HG02571 (cell line): ENCODE results near the gene CCDC74B.
"Not testable (repeated sequence)": the region's sequence is repeated elsewhere in the genome, so short reads cannot be mapped to it uniquely, and the experiment has no call there.

Source experiments
- ATAC-seq: cut with Tn5 transposase; IDR thresholded peaks from one replicate; pipeline ENCODE4 v1.9.1; 2021; ENCODE audit warnings: mild to moderate bottlenecking, moderate library complexity; ENCODE audit not compliant: unreplicated experiment

Gene CCDC74B

DNA sequence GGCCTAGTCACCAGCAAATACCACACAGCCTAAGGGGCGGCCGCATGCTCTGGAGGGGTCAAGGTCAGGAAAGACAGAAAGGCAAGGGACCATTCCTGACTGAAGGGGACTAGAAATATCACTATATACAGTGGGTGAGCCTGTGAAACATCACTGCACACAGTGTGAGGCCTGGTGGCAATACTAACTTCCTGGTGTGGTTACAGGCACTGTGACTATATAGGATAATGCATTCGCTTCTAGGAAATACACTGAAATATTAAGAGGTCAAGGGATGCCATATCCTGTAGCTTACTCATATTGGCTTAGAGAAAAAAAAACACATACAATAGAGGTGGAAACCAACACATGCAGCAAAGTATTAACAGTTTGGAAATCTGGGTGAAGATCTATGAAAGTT lies 24.3 kb upstream of the CCDC74B start:
- not testable (repeated sequence) for ATAC-seq

DNA sequence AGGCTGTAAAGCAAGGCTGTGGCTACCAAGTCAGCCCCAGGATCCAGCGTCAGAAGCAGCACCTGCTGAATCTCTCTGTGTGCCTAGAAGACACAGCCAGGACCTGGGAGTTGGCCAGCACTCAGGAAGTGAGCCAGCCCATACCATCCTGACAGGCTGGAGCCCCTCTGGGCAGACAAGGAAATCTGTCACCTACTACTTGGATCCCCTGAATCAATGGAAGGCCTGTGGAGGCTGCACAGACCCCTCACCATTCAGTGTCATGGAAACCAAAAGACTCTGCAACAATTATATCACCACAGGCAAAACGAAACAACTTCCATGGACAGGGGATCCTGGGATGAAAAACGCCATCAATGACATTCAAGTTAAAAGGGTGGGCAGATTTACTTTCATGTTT lies 21.7 kb upstream of the CCDC74B start:
- not testable (repeated sequence) for ATAC-seq

DNA sequence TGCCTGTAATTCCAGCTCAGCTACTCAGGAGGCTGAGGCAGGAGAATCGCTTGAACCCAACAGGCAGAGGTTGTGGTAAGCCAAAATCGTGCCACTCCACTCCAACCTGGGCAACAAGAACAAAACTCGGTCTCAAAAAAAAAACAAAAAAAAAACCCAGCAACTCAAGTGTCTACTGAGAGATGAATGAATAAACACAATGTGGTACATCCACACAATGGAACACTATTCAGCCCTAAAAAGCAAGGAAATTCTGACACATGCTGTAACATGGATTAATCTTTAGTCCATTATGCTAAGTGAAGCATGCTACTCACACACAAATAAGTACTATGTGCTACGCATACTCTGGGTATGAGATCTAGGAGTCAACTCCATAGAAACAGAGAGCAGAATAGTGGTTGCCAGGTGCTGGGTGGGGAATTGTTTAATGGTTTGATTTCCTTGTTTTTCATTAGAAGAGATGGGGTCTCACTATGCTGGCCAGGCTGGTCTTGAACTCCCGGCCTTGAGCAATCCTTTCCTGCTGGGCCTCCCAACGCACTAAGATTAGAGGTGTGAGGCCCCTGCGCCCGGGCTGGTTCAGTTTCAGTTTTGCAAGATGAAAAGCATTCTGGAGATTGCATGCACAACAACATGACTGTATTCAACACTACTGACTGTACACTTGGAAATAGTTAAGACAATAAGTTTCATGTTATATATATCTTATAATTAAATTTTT lies 20.5 kb upstream of the CCDC74B start:
- no peak for ATAC-seq

DNA sequence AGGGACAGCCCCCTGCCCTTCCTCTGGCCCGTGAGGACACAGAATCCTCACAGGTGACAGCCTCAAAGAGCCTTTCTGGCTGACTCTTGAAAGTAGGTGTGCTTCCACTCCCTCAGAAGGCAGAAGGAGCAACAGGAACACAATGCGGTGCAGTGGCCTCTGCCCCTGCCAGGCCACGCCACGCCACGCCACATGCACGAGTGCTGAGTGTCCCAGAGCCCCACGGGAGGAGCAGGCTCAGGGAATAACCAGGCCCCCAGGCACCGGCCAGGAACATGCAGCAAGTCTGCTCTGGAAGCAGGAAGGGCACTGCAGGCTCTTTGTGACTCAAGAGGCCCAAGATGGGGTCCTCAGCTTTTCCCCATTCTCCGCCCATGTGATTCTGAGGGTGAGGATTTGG lies 18.1 kb upstream of the CCDC74B start:
- ATAC-seq: no peak

DNA sequence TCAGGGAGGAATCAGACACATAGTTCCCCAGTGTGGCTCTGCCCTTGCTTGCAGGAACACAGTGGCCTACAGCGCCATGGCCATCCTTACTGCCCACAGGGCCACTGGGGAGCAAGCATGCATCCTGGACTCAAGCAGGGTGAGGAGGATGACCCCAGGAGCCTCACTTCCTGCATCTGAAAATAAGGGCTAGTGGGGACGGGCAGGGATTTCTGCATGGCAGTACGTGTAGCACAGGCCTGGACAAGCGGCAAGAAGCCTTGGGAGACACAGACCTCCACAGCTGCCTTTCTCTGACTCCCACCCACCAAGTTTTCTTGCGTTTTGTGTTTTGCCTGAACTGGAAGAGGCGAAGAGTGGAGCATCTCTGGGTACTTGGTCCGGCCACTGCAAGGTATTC lies 17.6 kb upstream of the CCDC74B start:
- ATAC-seq: not testable (repeated sequence)

DNA sequence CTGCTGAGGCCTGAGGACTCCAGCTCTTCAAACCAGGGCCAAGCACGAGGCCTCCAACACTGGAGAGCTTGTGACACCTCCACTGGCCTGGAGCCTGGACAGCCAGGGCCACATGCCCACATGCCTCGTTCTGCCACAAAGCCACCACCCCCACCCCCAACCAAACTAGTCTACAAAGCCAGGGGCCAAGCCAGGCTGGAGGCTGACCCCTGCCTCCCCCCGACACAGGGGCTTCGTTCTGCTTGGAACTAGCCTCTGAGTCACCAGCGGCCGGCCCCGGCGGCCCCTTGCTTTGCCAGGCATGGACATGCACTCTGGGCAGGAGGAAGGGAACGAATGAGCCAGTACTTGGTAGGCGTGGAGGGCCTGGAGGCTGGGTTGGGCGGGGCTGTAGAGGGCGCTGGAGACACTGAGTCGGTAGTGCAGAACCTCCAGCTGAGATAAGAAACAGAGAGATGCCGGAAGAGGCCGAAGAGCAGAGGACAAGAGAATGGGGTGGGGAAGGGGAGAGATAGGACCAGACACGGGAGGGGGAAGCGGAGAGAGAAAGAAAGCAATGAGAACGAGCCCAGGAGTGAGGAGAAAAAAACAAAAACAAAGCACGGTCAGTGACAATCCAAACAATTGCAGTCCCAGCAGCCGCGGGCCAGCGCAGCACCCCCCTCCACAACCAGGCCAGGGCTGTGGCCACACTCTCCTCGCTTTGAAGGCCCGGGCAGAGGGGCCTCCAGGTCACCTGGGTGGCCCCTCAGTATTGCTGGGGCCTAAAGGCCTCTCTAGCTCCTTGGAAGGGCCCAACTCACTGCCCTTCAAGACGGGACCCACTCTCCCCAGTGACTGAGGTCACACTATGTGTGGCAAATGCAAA lies 16.2 kb upstream of the CCDC74B start:
- ATAC-seq: not testable (repeated sequence)

DNA sequence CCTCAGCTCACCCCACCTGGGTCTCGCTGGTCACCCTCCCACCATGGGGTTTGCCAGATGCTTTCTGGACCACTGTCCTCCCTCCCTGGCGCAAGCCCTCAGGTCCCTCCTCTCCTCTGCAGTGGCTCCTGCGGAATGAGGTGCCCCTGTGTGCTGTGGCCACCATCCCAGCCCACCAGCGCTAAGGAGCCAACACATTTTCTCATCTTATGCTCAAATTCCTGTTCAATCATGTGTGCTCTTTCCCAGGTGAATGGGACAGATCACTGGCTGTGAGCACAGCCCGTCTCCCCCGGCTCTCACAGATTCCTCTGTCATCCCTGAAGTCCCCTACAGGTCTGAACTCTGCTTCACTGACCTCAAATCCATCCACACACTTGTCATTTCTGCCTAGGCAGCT lies 15.2 kb upstream of the CCDC74B start:
- no peak for ATAC-seq

DNA sequence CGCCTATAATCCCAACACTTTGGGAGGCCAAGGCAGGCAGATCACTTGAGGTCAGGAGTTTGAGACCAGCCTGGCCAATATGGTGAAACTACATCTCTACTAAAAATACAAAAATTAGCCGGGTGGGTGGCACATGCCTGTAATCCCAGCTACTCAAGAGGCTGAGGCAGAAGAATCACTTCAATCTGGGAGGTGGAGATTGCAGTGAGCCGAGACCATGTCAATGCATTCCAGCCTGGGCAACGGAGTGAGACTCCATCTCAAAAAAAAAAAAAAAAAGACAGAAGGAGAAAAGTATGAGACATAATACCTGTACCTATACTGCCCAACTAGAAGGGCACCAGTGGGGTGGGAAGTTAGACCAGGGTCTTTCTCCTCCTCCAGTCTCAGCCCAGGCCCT lies 14.5 kb upstream of the CCDC74B start:
- ATAC-seq: not testable (repeated sequence)

DNA sequence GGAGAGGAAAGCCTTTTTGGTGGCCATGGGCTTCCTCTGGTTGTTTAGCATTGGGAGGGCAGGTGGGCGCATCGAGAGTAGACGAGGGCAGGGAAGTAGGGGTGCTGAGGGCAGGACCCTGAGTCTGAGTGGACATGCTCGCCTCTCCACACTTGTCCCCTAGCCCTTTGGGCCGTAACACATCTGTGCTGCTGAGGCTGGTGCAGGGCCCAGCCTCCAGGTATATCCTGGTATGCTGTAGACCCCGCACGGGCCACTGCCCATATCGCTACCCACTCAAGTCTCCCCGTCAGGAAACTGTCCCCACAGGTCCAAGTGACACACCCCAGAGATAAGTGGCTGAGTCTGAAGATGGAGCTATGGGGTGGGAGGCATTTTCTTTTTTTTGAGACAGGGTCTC lies 13.7 kb upstream of the CCDC74B start:
- ATAC-seq: no peak

DNA sequence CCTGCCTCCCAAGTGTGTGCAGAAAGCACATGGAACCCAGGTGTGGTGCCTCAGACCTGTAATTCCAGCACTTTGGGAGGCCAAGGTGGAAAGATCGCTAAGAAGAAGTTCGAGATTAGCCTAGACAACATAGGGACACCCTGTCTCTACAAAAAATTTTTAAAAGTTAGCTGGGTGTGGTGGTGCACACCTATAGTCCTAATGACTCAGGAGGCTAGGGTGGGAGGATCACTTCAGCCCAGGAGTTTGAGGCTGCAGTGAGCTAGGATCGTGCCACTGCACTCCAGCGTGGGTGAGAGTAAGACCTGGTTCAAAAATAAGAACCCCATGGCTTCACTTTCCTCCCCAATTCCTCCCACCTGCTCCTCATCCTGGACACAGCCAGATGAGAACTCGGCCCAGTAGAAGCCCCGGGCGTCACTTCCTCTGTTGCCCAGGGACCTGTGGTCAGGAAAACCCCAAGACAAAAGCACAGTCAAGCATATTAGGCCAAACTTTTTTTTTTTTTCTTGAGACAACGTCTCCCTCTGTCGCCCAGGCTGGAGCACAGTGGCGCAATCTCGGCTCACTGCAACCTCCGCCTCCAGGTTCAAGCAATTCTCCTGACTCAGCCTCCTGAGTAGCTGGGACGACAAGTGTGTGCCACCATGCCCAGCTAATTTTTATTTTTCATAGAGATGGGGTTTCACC lies 13.1 kb upstream of the CCDC74B start:
- ATAC-seq: peak; percentile 83

DNA sequence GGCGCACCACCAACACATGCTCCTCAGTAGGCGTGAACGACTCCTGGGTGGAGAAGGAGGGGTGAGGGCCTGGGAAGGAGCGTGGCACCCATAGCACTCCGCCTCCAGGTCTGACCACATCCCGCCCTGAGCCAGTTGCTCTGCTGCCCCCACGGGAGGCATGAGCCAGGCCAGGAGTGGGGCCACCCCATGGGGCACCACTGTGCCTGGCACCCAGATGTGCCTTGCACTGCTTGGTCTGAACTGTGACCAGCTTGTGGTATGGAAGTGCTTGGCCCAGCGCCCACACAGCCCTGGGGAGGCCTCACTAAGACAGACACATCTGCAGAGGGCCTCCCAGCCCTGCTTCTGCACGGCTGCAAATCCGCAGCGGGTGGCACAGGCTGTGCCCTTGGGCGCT lies 12.4 kb upstream of the CCDC74B start:
- peak; percentile 41 for ATAC-seq

DNA sequence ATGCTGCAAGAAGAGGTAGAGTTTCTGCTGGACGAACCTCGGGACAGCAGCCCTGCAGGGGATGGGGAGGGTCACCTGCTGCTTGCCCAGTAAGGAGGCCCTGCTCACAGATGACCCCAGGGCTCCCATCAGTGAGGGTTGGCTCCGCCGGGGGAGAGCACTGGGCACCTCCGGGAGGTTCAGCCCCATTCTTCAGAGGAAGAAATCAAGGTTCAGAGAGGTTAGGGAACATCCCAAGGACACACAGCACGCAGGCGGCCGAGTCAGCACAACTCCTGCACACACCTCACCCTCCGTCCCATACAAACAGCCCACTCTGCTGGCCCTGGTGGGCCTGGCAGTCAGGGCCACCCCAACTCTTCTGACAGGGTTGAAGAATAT lies 11.7 kb upstream of the CCDC74B start:
- no peak for ATAC-seq

DNA sequence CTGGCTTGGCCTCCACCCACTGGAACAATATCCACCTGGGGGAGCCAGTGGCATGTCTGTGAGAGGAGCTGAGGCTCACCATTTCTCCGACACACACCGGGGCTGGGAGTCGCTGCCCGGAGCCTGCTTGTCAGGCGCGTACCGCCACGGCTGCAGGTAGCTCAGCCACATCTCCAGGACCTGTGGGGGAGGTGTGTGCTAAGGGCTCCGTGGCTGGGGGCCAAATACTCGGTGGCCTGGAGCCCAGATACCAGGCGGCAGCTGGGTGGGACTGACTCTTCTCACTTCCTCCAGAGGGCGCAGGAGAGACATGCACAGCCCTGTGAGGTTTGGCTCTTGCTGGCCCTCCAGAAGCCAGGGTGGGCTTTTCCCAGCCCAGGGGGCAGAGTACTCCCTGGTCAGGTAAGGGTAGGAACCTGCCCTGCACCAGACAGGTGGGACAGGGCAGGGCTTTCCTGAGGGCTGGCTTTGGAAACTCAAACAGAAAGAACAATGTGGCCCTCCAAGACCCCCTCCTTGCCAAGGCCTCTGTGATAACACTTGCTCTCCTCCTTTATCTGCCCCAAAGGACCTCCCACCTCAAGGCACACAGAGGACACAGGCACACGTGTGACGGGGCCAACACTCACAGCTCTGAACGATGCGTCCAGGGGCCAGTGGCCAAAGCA lies 11.2 kb upstream of the CCDC74B start:
- not testable (repeated sequence) for ATAC-seq

DNA sequence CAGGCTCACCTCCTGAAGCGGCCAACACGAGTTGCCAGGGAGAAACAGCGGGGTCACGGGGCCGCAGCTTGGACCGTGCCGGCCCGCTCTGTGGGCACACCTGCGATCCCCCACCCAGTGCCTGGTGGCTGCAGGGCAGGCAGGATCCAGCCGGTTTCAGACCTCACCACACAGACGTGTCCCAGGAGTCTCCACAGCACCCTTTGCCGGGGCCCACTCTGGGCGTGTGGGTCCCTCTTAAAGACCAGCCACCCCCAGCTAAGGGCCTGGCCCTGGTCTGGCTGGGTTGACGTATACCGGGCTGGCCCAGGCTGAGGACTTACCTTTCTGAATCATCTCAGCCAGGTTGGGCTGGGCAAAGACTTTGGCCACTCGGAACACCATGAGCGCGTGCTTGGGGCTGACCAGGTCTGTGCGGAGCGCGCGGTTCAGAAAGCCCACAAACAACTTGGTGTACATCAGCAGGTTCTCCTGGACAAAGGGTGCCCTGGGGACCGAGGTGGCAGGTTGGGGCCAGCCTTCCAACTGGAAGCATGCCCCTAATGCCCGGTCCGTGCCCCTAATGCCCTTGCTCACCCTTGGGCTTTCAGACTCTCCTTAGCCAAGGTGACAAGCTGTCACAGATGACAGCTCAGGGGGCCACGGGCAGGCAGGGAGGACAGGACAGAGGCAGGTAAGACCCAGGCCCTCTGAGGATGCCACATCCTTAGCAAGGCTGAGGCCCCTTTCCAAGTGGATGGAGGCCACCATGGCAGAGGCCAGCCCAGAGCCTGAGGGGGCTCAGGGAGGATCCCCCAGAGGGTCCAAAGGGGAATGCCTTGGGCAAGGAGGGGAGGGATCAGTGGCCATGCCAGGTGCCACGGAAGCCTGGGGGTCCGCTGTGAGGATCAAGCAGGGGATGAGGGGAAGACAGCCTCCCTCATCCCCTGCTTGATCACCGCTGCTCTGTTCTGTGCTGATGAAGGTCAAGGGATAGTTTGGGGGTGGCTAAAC lies 10.2 kb upstream of the CCDC74B start:
- no peak for ATAC-seq

DNA sequence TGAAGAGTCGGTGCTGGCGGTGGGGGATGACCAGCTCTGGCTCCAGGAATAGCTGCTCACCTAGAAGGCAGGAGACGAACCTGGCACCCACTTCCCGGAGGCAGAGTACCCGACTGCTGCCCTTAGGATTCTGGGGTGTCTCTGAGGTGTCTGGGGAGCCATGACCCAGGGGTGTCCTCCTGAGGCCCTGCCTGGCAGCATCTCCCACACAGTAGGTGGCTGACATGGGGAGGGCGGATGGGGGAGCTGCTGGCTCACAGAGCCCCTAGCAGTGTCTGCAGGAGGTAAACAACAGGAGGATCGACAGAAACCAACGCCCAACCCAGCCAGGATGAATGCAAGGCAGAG lies 9.5 kb upstream of the CCDC74B start:
- ATAC-seq: not testable (repeated sequence)

DNA sequence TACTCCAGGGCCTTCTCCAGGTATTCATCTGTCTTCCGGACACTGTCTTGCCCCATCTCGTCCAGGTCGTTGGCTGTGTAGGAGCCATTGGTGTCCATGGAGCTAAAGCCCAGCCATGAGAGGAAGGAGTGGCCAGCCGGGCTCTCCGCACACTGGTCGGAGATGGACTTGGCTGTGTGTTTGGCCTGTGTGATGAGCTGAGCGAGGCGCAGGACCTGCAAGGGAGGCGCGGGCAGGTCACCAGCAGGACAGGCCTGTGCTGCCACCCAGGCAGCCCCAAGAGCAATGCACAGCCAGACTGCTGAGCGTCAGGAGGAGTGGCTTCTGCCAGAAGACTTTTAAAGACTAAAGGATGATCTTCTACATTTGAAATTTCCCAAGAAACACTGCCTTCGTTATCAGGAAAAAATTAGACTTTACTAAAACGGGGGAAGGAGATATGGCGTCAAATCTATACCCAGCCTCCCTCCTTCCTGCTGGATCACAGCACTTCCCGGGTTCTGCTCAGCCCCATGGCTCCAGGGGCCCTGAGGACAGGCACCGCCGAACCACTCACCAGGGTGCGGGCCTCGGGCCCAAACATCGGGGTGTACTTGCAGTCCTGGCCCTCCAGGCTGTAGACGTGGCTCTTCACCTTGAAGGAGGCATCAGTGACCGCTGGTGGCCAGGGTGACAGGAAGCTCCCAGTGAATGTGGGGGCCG lies 9.0 kb upstream of the CCDC74B start:
- ATAC-seq: not testable (repeated sequence)

DNA sequence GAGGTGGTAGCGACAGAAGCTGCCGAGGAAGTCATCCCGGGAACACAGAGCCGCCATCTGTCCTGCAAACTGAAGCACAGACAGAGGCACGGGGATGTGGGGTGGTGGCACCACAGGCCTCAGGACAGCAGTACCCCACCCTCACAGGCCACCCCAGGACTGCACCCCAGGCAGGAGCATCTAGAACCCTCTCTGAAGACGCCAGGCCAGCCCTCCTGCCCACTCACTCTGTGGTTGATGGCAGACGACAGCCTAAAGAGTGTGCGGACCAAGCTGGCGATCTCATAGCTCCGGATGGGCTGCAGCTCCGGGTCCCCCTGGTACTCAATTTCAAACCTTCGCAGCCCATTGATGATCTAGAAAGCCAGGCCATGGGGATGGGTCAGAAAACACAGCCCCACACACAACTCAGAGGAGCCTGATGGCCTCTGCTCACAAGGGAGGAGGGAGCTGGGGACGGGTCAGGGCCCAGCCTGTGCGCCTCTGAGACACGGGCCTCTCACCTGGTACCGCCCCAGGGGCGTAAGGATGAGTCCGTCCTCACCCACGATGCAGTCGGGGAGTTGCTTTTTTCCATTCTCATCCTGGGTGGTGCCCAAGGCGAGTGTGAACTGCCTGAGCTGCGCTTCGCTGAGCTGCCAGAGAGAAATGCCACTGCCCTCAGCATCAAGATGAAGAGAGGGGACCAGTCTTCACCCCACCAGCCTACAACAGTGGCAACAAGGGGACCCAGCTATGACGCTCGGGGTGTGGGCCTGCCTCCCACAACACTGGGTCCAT lies 8.1 kb upstream of the CCDC74B start:
- no peak for ATAC-seq

DNA sequence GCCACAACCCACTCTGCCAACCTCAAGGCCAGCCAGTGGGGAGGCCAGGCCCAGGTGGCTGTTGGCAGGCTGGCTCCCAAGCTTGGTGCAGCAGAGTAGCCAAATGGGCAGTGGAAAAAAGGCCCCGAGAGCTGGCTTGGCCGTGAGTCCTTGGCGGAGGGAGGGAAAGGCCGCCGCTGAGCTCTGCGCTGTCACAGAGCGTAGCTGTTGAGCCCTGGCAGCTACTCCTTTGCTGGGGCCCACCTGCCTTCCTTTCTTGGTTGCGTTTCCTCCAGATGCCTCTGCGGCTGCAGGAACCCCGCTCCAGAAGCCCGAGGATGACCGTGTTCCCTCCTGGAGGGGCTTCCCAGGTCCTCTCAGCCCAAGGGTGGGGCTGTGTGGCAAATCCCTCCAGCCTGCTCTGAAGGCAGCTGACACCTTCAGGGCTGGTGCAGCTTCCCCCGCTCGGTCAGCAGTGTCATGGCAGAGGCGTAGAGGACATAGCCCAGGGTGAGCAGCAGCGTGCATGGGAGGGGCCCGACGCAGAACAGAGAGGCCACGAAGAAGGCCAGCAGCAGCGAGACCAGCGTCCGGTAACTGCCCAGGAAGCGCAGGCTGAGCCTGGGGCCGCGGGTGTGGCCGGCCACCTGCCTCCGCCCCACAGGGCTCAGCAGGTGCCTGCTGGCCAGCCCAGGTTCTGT lies 7.4 kb upstream of the CCDC74B start:
- not testable (repeated sequence) for ATAC-seq
